Brain microvascular endothelial cell (primary cell): ENCODE data around the gene CHST15.

Source experiments
- DNase-seq: peaks from one replicate; pipeline ENCODE4 v3.0.0-alpha.2; 2020
- H3K27ac ChIP-seq: fragments of 250-450 bp; sonication (Bioruptor Pico); 2 replicates; pipeline ENCODE4 v1.5.1; 2020; ENCODE audit warnings: mild to moderate bottlenecking, moderate library complexity
- H3K27me3 ChIP-seq: fragments of 250-450 bp; sonication (Bioruptor Pico); replicated peaks from 2 replicates; pipeline ENCODE4 v1.5.1; 2020; ENCODE audit warnings: mild to moderate bottlenecking
- H3K36me3 ChIP-seq: fragments of 250-450 bp; sonication (Bioruptor Pico); replicated peaks from 2 replicates; pipeline ENCODE4 v1.5.1; 2020; ENCODE audit warnings: mild to moderate bottlenecking
- H3K4me3 ChIP-seq: 2 replicates; pipeline ENCODE4 v1.5.1; 2011; ENCODE audit warnings: low read depth, mild to moderate bottlenecking, control low read depth, low read length, moderate library complexity
- CTCF ChIP-seq: IDR thresholded peaks from 2 replicates; pipeline ENCODE4 v1.5.1; 2011; ENCODE audit warnings: low read depth, mild to moderate bottlenecking, moderate library complexity, low read length, control low read depth, inconsistent platforms; ENCODE audit errors: missing control alignments
- in situ Hi-C: cut with HindIII; loops from 2 replicates; pipeline ENCODE4 v1.10.0; 2017; ENCODE audit warnings: low sequenced_read_pairs, low pct_ligation_motif_present

Gene CHST15

DNA sequence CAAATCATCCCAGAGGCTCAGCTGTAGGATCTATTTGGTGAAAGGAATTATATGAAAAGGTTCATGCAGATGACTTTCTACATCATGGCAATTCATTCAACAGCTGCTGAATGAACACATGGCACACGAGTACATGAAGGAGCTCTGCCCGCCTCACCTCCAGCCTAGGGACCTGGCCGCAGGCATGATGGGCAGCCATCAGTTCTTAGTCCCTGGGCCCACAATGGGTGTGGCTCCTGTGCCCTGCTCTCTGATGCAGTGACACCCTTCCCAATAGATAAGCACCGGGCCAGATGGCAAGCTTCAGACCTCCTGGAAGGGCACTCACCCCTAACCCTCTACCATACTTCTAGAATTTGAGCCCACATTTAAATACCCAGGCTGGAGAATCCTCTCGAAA is 3.5 kb downstream of the CHST15 start:
- Histone ChIP-seq H3K36me3 (no peaks in the 10 kb centered on the region), H3K27me3 (no peaks in the 10 kb centered on the region), H3K4me3 (no peak overlapping the region), H3K27ac (no peak overlapping the region)
- TF ChIP-seq CTCF, result no peak
- DNase-seq, result no peak
- in situ Hi-C loops, result no loop called here

GRCh38 chr10:124088915-124089314 is 4.5 kb downstream of the CHST15 start:
- Histone ChIP-seq H3K36me3 (no peaks in the 10 kb centered on the region), H3K27ac (no peak overlapping the region), H3K27me3 (no peaks in the 10 kb centered on the region), H3K4me3 (no peak overlapping the region)
- DNase-seq, result no peak
- TF ChIP-seq CTCF, result no peak
- in situ Hi-C loops, result no loop called here

GRCh38 chr10:124087672-124088634 is 5.4 kb downstream of the CHST15 start:
- Histone ChIP-seq H3K27me3 (no peaks in the 10 kb centered on the region), H3K36me3 (no peaks in the 10 kb centered on the region), H3K4me3 (no peak overlapping the region), H3K27ac (no peak overlapping the region)
- DNase-seq, result no peak
- in situ Hi-C loops, result no loop called here
- no peak for TF ChIP-seq CTCF

- no peak for TF ChIP-seq CTCF
- no peak overlapping the region for H3K27ac ChIP-seq
- no peaks in the 10 kb centered on the region for H3K36me3 ChIP-seq
- no peak overlapping the region for H3K4me3 ChIP-seq
- no peak for DNase-seq
- no peaks in the 10 kb centered on the region for H3K27me3 ChIP-seq
- in situ Hi-C loops, result no loop called here
These were observed 6.4 kb downstream of the CHST15 start for GRCh38 chr10:124086787-124087671.

DNA sequence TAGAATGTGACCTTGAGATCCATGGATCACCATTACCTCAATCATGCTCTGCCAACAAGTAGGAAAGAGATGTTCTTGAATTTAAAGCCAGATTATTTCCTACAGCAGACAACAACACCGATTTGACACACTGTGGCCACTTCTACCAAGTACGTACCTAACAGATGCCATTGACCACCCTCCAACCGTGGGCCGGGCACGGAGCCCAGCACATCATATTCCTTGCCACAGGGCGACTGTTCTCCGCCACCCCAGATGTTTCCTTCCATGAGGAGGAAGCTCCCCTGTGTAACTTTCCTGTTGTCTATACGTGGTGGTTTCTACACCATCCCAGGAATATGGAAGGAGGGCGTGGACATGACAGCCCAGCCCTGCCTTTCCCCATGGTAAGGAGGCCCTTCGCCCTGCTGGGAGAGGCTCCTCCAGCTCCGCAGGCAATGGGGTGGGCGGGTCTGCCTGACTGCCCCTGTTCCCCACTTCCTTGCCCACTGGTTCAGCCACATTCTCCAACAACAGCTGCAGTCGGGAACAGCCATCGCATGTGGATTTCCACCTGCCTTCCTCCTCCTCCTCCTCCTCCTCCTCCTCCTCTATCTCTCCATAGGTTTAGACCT is 7.2 kb downstream of the CHST15 start:
- H3K27me3 ChIP-seq, result no peaks in the 10 kb centered on the region
- H3K27ac ChIP-seq, result no peak overlapping the region
- H3K36me3 ChIP-seq, result no peaks in the 10 kb centered on the region
- in situ Hi-C loops, result no loop called here
- DNase-seq, result no peak
- no peak overlapping the region for H3K4me3 ChIP-seq
- no peak for TF ChIP-seq CTCF
